Gastrocnemius medialis (tissue), 4 donors: ENCODE data around the gene CCSER1. TPM values are rescaled to one million over a fixed set of nuclear protein-coding genes. Genes with fewer than 3 reads are reported as not detected.
"Not testable (repeated sequence)": the region's sequence is repeated elsewhere in the genome, so short reads cannot be mapped to it uniquely, and the experiment has no call there.

Experiments
- ATAC-seq, 2 donors: fragments of 150-250 bp; one replicate each; pipeline ENCODE4 v1.9.1; 2016
- DNase-seq, 2 donors: peaks; one replicate each; pipeline ENCODE4 v3.0.0-alpha.2; 2019
- H3K27ac ChIP-seq, 4 donors: fragments of 200-600 bp; sonication (generic); 1 replicate in 1 of 4; 2 replicates in 3 of 4; pipeline ENCODE4 v1.5.1; 2016 to 2018; ENCODE audit warnings: mild to moderate bottlenecking in 2 of 4, moderate library complexity in 1 of 4
- H3K27me3 ChIP-seq, 3 donors: fragments of 200-600 bp; sonication (generic) in 2 of 3; 1 replicate in 1 of 3; 2 replicates in 2 of 3; pipeline versions ENCODE4 v1.5.1 to v1.6.0; 2016 to 2019; ENCODE audit warnings: mild to moderate bottlenecking in 1 of 3, moderate library complexity in 1 of 3
- H3K36me3 ChIP-seq, 2 donors: fragments of 200-600 bp; sonication (generic) in 1 of 2; one replicate each; pipeline ENCODE4 v1.5.1; 2017 to 2018
- H3K4me1 ChIP-seq, 2 donors: fragments of 200-600 bp; sonication (generic) in 1 of 2; one replicate each; pipeline ENCODE4 v1.5.1; 2016 to 2017; ENCODE audit warnings: mild to moderate bottlenecking in 2 of 2
- H3K4me3 ChIP-seq, 4 donors: fragments of 200-600 bp; sonication (generic) in 3 of 4; 1 replicate in 1 of 4; 2 replicates in 3 of 4; pipeline ENCODE4 v1.5.1; 2016 to 2019; ENCODE audit warnings: mild to moderate bottlenecking in 2 of 4
- H3K9me3 ChIP-seq, 3 donors: fragments of 200-600 bp; sonication (generic) in 2 of 3; 1 replicate in 1 of 3; 2 replicates in 2 of 3; pipeline ENCODE4 v1.5.1; 2016 to 2019
- CTCF ChIP-seq, 5 experiments: fragments of 450-650 bp in 3 of 5; fragments of 200-600 bp in 2 of 5; sonication (generic) in 2 of 5; IDR thresholded peaks in 4 of 5; conservative IDR thresholded peaks in 1 of 5; 1 replicate in 4 of 5; 2 replicates in 1 of 5; pipeline ENCODE4 v1.5.1; 2016 to 2019; ENCODE audit warnings: antibody characterized with exemption in 5 of 5, mild to moderate bottlenecking in 3 of 5, moderate library complexity in 3 of 5
- POLR2A ChIP-seq, 2 donors: fragments of 450-650 bp; IDR thresholded peaks; one replicate each; pipeline ENCODE4 v1.6.1; 2017; ENCODE audit warnings: antibody characterized with exemption in 2 of 2, mild to moderate bottlenecking in 2 of 2, moderate library complexity in 2 of 2
- in situ Hi-C, 4 donors: fragments of 200-750 bp; cut with MboI; loops; one replicate each; pipeline versions ENCODE4 v1.15.0 to v1.8.0; 2017; ENCODE audit warnings: low sequenced_read_pairs in 4 of 4
- intact Hi-C: fragments of 100-400 bp; cut with DNase I; formaldehyde crosslinking; loops from one replicate; pipeline ENCODE4 v1.15.1; 2023; ENCODE audit warnings: low total_unique reads
- total RNA-seq, 4 donors: library from RNA; depleted of rRNA; stranded (reverse); fragments of >200 nt; gene quantifications; one replicate each; pipeline versions ENCODE4 v1.1.0 to v1.2.3, GENCODE V29; 2016

The CCSER1 gene
- total RNA-seq, 4 donors from 2014 or later: 0.39 to 0.83 (median 0.63) TPM

- no peak overlapping the region for H3K27ac ChIP-seq
- in situ Hi-C loops: no loop called here
- intact Hi-C loops: no loop called here
- no peaks in the 10 kb centered on the region for H3K27me3 ChIP-seq
- ATAC-seq: no peak
- no peak for DNase-seq
- H3K36me3 ChIP-seq: no peaks in the 10 kb centered on the region
- no peak overlapping the region for H3K4me3 ChIP-seq
- H3K9me3 ChIP-seq: no peaks in the 10 kb centered on the region
- TF ChIP-seq POLR2A (IDR thresholded peaks at IDR 0.05): no peak
- no peak for TF ChIP-seq CTCF (IDR thresholded peaks at IDR 0.05 in 4 of 5, conservative IDR thresholded peaks at IDR 0.05 in 1 of 5)
- H3K4me1 ChIP-seq: no peaks in the 10 kb centered on the region
Observed at GRCh38 chr4:91256043-91256442, 1128.8 kb downstream of the CCSER1 start.

DNA sequence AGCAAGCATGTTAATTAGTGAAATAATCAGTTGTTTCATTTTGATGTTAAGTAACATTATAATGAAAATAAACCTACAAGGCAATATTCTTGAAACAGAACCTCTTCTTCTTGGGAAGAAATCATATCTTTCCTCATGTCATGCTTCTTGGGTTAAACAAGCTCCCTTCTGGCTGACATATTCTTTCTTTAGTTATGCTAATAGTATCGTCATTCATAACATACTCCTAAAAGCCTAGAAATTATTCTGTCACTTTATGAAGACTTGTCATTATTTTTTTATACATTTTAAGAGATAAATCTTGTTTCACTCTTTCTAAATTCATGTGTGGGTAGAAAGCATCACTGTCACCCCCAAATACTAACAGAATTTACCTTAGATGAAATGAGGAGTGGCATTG is 1129.6 kb downstream of the CCSER1 start:
- H3K27me3 ChIP-seq: no peaks in the 10 kb centered on the region
- ATAC-seq: no peak
- H3K27ac ChIP-seq: no peak overlapping the region
- no peaks in the 10 kb centered on the region for H3K36me3 ChIP-seq
- DNase-seq: no peak
- no peaks in the 10 kb centered on the region for H3K9me3 ChIP-seq
- H3K4me1 ChIP-seq: no peaks in the 10 kb centered on the region
- H3K4me3 ChIP-seq: no peak overlapping the region
- intact Hi-C loops (no loop called here), in situ Hi-C loops (no loop called here)
- no peak for TF ChIP-seq CTCF (IDR thresholded peaks at IDR 0.05 in 4 of 5, conservative IDR thresholded peaks at IDR 0.05 in 1 of 5)
- no peak for TF ChIP-seq POLR2A (IDR thresholded peaks at IDR 0.05)

DNA sequence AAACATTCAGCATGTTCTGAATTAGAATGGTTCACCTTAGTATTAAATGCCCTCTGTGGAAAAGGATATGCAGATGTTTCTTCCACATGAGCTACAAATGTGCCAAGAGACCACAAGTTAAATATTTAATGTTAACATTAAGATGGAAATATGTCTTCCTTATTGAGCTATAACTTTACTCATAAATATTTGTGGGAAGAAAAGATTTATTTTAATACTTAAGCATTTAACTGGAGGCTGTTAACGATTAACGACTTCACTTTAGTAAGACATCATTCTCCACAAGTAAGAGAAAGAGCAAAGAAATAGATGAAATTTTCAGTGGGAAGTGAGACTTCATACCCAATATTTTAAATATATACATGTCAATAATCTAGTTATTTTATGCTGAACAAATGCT is 1130.5 kb downstream of the CCSER1 start:
- Histone ChIP-seq H3K4me1 (no peaks in the 10 kb centered on the region), H3K9me3 (no peaks in the 10 kb centered on the region), H3K4me3 (no peak overlapping the region), H3K36me3 (no peaks in the 10 kb centered on the region), H3K27ac (no peak overlapping the region), H3K27me3 (no peaks in the 10 kb centered on the region)
- in situ Hi-C loops: no loop called here
- DNase-seq: no peak
- TF ChIP-seq POLR2A (IDR thresholded peaks at IDR 0.05): no peak
- TF ChIP-seq CTCF (IDR thresholded peaks at IDR 0.05 in 4 of 5, conservative IDR thresholded peaks at IDR 0.05 in 1 of 5): no peak
- ATAC-seq: no peak
- intact Hi-C loops: no loop called here

DNA sequence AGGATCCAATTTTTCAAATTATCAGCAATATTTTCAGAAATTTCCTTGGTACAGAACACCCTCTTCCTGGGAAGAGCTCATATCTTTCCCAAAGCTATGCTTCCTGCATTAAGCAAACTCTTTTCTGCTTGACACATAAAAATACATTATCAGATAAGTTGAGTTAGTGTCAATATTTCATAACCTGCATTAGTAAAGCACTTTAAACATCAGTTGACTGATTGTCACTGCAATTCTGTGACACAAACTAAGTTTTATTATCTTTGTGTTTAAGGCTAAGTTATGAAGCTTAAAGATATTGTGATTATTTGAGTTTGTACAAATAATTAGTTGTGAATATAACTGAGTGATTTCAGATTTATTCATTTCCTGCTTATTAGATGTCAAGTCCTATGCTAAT is 1131.1 kb downstream of the CCSER1 start:
- Histone ChIP-seq H3K36me3 (no peaks in the 10 kb centered on the region), H3K9me3 (no peaks in the 10 kb centered on the region), H3K4me1 (no peaks in the 10 kb centered on the region), H3K27ac (no peak overlapping the region), H3K4me3 (no peak overlapping the region), H3K27me3 (no peaks in the 10 kb centered on the region)
- TF ChIP-seq POLR2A (IDR thresholded peaks at IDR 0.05) (no peak), CTCF (IDR thresholded peaks at IDR 0.05 in 4 of 5, conservative IDR thresholded peaks at IDR 0.05 in 1 of 5) (no peak)
- intact Hi-C loops (no loop called here), in situ Hi-C loops (no loop called here)
- DNase-seq (no peak), ATAC-seq (no peak)

- H3K4me3 ChIP-seq: no peak overlapping the region
- intact Hi-C loops (no loop called here), in situ Hi-C loops (no loop called here)
- H3K27ac ChIP-seq: no peak overlapping the region
- no peaks in the 10 kb centered on the region for H3K9me3 ChIP-seq
- no peaks in the 10 kb centered on the region for H3K4me1 ChIP-seq
- ATAC-seq (no peak), DNase-seq (no peak)
- TF ChIP-seq POLR2A (IDR thresholded peaks at IDR 0.05): no peak
- no peak for TF ChIP-seq CTCF (IDR thresholded peaks at IDR 0.05 in 4 of 5, conservative IDR thresholded peaks at IDR 0.05 in 1 of 5)
- H3K27me3 ChIP-seq: no peaks in the 10 kb centered on the region
- H3K36me3 ChIP-seq: no peaks in the 10 kb centered on the region
Observed at GRCh38 chr4:91267543-91267942, 1140.3 kb downstream of the CCSER1 start.

DNA sequence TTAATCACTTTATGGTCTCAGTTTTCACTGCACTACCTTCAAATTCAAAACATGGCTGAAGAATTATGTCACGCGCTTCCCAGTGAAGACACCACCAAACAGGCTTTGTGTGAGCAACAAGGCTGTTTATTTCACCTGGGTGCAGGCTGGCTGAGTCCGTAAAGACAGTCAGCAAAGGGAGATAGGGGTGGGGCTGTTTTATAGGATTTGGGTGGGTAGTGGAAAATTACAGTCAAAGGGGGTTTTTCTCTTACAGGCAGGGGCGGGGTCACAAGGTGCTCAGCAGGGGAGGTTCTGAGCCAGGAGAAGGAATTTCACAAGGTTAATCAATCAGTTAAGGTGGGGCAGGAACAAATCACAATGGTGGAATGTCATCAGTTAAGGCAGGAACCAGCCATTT is 1141.3 kb downstream of the CCSER1 start:
- H3K4me3 ChIP-seq, in situ Hi-C loops, H3K4me1 ChIP-seq, DNase-seq, H3K27me3 ChIP-seq, ATAC-seq, intact Hi-C loops, H3K27ac ChIP-seq, H3K9me3 ChIP-seq, H3K36me3 ChIP-seq: not testable (repeated sequence)
